ACC112 (cell line): ENCODE measurements around the gene CAPN8.

ENCODE experiments used
- H2AFZ ChIP-seq: fragments of 200-600 bp; sonication (generic); one replicate; pipeline ENCODE4 v1.6.0; 2017; ENCODE audit warnings: antibody characterized with exemption, low read length; ENCODE audit not compliant: unreplicated experiment
- H3K27ac ChIP-seq: fragments of 200-600 bp; sonication (generic); 2 replicates; pipeline ENCODE4 v1.5.1; 2014; ENCODE audit warnings: low read depth, mild to moderate bottlenecking, antibody characterized with exemption, low read length, moderate library complexity
- H3K27me3 ChIP-seq: fragments of 200-600 bp; sonication (generic); 2 replicates; pipeline ENCODE4 v1.6.1; 2014; ENCODE audit warnings: mild to moderate bottlenecking, antibody characterized with exemption, low read length, moderate library complexity, mixed read lengths; ENCODE audit not compliant: insufficient read depth
- H3K36me3 ChIP-seq: fragments of 200-600 bp; sonication (generic); 2 replicates; pipeline ENCODE4 v1.6.1; 2016; ENCODE audit warnings: mild to moderate bottlenecking, antibody characterized with exemption, low read length, moderate library complexity, mixed read lengths; ENCODE audit not compliant: insufficient read depth
- H3K4me1 ChIP-seq: fragments of 200-600 bp; sonication (generic); one replicate; pipeline ENCODE4 v1.6.1; 2016; ENCODE audit warnings: low read length, mixed read lengths; ENCODE audit not compliant: insufficient read depth, unreplicated experiment, control insufficient read depth
- H3K4me3 ChIP-seq: fragments of 200-600 bp; sonication (generic); 2 replicates; pipeline ENCODE4 v1.5.1; 2014; ENCODE audit warnings: mild to moderate bottlenecking, low read depth, low read length
- H3K79me2 ChIP-seq: fragments of 200-600 bp; sonication (generic); one replicate; pipeline ENCODE4 v1.6.0; 2016; ENCODE audit warnings: low read length; ENCODE audit not compliant: control insufficient read depth, unreplicated experiment, insufficient read depth

CAPN8 gene

DNA sequence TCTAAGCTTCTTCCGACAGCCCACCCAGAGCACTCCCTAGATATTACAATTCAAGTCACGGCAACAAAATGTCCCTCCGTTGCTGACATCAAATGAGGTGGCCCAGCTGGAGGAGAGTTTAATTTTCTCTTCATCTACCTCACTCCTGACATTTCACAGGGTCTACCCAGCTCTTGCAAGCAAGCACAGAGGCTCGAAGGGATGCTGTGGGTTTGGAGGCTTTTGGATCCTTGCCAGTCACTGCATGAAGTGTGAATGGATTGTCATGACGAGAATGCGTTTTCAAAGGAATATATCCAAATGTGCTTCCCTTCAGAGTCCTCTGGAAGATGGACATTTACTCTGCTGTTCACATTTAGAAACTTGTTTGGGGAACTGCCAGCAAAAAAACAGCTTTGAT lies 33.5 kb downstream of the CAPN8 start:
- Histone ChIP-seq H3K4me3 (no peak overlapping the region), H2AFZ (no peak overlapping the region), H3K79me2 (no peaks in the 10 kb centered on the region), H3K27me3 (peaks cover 61% of the 10 kb centered on the region), H3K27ac (no peak overlapping the region), H3K36me3 (no peaks in the 10 kb centered on the region), H3K4me1 (no peaks in the 10 kb centered on the region)

DNA sequence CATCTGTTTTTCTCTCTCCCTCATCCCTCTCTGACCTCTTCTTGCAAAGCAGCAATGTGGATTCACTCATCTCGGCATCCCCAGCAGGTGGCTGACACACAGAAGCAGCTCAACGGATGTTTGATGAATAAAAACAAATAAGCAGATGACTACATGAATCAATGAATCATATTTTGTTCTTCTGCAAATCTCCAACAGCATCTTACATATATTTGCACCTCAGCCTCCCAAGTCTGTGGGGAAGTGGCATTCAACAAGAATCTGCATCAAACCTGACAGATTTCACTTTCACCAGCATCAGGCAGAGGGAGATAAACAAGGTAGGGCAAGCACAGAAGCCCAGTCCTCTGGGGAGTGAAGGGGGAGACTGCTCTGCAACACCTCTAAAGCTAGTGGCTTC lies 34.0 kb downstream of the CAPN8 start:
- H3K27ac ChIP-seq = no peak overlapping the region
- no peak overlapping the region for H2AFZ ChIP-seq
- no peak overlapping the region for H3K4me3 ChIP-seq
- H3K4me1 ChIP-seq = no peaks in the 10 kb centered on the region
- peaks cover 58% of the 10 kb centered on the region for H3K27me3 ChIP-seq
- no peaks in the 10 kb centered on the region for H3K36me3 ChIP-seq
- H3K79me2 ChIP-seq = no peaks in the 10 kb centered on the region

DNA sequence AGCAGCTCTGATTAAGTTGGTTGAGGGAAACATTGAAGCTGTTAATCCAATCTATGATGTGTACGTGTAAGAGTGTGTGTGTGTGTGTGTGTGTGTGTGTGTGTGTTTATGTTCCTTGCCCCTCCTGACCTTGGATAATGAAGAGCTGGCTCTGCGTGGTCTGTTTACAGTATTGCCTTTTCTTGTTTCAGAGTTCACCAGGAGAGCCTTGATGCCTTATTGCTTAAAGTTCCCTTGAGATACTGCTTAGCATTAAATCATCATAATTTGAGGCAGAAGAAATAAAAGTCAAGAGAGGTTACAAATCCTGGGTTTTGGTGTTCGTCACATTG lies 36.4 kb downstream of the CAPN8 start:
- peaks cover 49% of the 10 kb centered on the region for H3K27me3 ChIP-seq
- H3K4me1 ChIP-seq = no peaks in the 10 kb centered on the region
- H3K4me3 ChIP-seq = no peak overlapping the region
- H2AFZ ChIP-seq = no peak overlapping the region
- no peaks in the 10 kb centered on the region for H3K79me2 ChIP-seq
- no peaks in the 10 kb centered on the region for H3K36me3 ChIP-seq
- no peak overlapping the region for H3K27ac ChIP-seq

DNA sequence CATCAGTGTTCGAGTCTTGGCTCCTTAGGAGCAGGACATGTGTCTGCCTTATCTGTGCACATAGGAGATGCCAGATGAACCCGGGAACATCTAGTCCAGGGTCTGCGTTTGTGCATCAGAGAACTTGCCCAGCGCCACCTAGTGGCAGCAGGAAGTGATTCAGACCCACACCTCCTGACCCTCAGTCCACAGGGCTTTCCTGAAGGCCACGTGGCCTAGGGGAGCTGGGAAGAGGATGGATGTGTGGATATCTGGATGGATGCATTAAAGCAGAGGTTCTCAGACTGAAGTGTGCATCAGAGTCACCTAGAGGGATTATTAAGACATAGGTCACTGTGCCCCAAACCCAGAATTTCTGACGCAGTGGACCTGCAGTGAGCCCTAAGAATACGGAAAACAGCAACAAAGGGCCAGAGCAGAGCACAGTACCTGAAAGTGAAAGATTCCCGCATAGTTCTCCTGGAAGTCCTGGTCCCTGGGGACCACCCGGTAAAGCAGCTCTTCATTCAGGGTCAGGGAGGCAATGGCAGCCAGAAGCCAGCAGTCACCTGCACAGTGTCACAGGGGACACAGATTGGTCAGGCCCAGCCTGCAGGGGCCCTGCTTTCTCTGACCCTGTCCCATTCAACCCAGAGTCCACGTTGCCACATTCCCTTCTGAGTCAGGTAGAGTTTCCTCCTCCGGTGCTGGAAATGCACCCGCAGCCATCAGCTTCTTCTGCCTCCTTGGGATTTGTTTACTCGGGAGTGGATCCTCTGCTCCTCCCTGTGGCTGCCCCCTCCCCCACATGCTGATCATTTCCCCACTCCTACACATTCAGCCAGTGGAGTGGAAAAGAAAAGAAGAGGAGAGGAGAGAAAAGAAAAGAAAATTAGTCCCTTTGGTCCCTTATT lies 37.0 kb downstream of the CAPN8 start:
- Histone ChIP-seq H3K27me3 (peaks cover 43% of the 10 kb centered on the region), H3K4me3 (no peak overlapping the region), H2AFZ (no peak overlapping the region)

DNA sequence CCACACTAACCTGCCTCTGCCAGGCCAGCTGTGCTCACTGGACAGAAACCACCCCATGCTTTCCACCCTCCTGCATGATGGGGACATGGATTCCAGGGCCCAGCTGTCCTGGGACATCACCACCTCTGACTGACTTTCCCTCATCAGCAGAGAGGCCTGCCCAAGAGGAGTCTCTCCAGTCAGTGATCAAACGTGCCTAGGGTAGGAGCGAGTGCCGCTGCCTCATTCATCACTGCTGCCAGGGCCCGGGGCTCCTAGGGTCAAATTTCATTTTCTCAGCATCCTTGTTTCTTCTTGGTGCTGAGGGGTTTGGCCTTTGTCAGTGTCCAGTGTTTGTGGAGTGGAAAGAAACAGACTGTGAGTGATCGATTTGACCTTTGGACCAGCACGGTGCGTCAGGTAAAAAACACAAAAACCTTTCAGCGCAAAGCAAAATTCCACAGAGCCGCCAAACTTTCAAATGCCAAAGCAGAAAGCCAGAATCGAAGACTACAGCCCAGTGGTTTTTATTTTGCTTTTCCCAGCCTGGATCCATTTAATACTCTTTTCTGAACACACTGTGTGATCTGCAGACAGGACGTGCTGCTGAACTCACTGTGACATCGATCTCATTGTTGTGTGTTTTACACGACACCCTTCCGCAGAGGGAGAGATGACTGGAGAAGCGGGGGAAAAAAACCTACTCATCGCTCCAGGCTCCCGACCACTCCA lies 43.2 kb downstream of the CAPN8 start:
- Histone ChIP-seq H3K27me3 (peaks cover 15% of the 10 kb centered on the region), H3K4me1 (no peaks in the 10 kb centered on the region), H3K27ac (no peak overlapping the region), H3K36me3 (no peaks in the 10 kb centered on the region), H3K79me2 (no peaks in the 10 kb centered on the region), H2AFZ (no peak overlapping the region), H3K4me3 (no peak overlapping the region)

More for the DNA sequence above, 37.0 kb downstream of the CAPN8 start:
- Histone ChIP-seq H3K4me1 (no peaks in the 10 kb centered on the region), H3K27ac (no peak overlapping the region), H3K36me3 (no peaks in the 10 kb centered on the region), H3K79me2 (no peaks in the 10 kb centered on the region)

DNA sequence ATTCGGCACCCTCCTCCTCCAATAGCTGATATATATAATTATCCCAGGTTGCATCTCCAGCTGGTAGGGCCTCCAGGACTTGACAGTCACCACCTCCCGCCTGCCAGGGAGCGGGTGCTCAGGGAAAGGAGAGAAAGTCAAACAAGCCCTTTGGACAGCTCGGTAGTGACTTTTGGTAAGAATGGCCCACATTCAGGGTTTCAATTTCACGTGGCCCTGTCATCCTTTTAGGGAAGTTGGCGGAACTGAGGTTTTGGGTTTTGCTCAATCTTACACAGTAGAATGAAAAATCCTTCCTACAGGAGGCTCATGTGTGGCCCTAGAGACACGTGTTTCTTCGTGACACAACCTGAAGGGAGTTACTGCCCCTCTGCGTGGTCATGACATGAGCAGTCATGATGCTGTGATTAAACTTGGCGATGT lies 44.2 kb downstream of the CAPN8 start:
- Histone ChIP-seq H2AFZ (no peak overlapping the region), H3K36me3 (no peaks in the 10 kb centered on the region), H3K4me3 (no peak overlapping the region), H3K27me3 (peaks cover 18% of the 10 kb centered on the region), H3K79me2 (no peaks in the 10 kb centered on the region), H3K4me1 (no peaks in the 10 kb centered on the region), H3K27ac (no peak overlapping the region)

DNA sequence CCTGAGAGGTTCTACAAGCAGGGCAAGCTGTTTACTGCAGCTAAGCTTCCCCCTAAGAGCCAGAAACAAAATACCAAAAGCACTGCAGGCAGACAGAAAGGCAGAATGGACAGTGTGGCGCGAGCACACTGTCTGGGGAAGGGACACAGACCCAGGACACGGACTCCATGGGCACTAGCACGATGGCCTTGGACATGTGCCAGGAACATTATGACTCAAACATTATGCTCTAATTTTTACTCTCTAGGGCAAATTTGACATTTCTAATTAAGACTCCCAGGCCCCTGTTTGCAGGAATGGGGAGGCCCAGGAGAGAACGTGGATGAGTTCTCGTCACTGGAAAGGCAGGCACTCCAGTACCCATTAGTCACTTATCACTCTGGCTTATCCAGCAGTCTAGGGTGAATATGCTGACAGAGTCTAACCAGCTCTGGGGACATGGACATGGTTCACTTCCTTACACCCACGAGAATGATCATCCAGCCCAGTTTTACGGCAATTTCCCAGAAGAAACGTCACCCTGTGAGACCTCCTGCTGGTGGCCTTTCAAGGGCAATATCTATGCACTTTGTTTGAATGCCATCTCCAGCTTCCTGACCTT lies 45.1 kb downstream of the CAPN8 start:
- Histone ChIP-seq H3K27ac (no peak overlapping the region), H2AFZ (no peak overlapping the region), H3K36me3 (no peaks in the 10 kb centered on the region), H3K27me3 (peaks cover 17% of the 10 kb centered on the region), H3K4me3 (no peak overlapping the region), H3K79me2 (no peaks in the 10 kb centered on the region), H3K4me1 (no peaks in the 10 kb centered on the region)

DNA sequence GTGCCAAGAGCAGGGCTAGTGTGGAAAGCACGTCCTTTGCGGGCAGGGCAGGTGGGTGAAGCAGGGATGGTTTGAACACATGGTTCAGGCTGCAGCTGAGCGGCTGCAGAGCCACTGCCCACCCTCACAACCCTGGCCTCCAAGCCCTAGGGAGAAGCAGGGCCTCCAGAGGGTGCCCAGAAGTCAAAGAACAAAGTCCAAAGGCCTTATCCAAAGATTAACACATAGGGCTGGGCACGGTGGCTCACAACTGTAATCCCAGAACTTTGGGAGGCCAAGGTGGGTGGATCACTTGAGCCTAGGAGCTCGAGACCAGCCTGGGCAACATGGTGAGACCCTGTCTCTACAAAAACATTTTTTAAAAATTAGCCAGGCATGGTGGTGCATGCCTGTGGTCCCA lies 46.8 kb downstream of the CAPN8 start:
- H3K27me3 ChIP-seq = peaks cover 16% of the 10 kb centered on the region
- H3K4me3 ChIP-seq = no peak overlapping the region
- no peak overlapping the region for H2AFZ ChIP-seq
- no peaks in the 10 kb centered on the region for H3K4me1 ChIP-seq
- no peaks in the 10 kb centered on the region for H3K79me2 ChIP-seq
- H3K36me3 ChIP-seq = no peaks in the 10 kb centered on the region
- H3K27ac ChIP-seq = no peak overlapping the region

DNA sequence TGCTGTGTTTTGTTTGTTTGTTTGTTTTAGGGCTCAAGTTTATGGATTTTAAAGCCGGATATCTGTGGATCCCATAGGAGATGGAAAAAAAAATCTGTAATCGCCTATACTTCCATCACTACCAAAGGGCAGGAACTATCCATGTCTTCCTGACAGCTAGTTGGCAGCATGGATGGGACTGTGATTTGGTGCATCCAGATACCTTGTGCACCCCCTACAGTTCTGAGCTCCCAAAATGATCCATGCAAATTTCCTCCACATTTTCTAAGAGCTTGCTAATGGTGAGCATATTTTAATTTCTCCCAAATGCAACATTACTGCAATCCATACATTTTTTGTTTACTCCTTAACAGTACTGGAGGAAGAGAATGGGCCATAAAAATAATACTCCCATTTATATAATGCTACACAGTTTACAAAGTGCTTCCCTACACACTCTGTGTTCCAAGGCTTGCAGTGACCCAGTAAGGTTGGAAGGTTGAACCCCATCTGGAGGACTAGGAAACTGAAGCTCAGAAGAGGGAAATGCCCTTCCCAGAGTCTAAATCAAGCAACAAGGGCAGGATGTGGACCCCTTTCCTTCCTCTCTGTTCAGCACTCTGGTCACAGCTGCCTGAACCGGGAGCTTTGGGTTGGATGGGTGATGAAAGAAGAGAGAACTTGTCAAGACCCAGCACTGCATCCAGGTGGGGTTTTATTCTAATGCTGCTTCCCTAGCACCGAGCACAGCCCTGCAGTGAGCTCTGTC lies 48.0 kb downstream of the CAPN8 start:
- Histone ChIP-seq H3K27ac (no peak overlapping the region), H3K79me2 (no peaks in the 10 kb centered on the region), H3K4me1 (no peaks in the 10 kb centered on the region), H3K36me3 (no peaks in the 10 kb centered on the region), H3K27me3 (peaks cover 20% of the 10 kb centered on the region), H3K4me3 (no peak overlapping the region), H2AFZ (no peak overlapping the region)

DNA sequence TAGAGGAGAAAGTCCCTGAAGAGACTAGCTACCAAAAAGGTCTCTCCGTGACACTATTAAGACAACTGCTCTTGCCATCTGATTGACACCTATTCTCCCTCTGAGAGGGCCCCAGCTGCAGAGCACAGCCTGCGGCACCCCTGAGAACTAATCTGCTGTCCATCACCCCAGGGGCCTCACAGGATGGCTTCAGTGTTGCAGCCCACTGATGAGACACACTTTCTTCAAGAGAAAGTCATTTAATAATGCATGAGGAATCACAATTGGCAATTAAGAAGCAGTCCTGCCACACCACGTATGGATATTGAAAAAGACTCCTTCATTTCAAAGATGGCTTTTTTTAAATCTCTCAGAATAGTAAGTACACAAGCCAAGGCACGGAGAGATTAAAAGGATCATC lies 48.9 kb downstream of the CAPN8 start:
- no peaks in the 10 kb centered on the region for H3K4me1 ChIP-seq
- peaks cover 22% of the 10 kb centered on the region for H3K27me3 ChIP-seq
- no peaks in the 10 kb centered on the region for H3K79me2 ChIP-seq
- H3K27ac ChIP-seq = no peak overlapping the region
- H3K4me3 ChIP-seq = no peak overlapping the region
- H3K36me3 ChIP-seq = no peaks in the 10 kb centered on the region
- no peak overlapping the region for H2AFZ ChIP-seq
